ENCODE data around the gene RAE1. TPM values are rescaled to one million over a fixed set of nuclear protein-coding genes. Genes with fewer than 3 reads are reported as not detected.

RAE1 gene
- total RNA-seq (2021; ENCODE audit: unreplicated experiment) (34.5 TPM), Bru-seq, nascent RNA (percentile 87 among the genes with signal in this experiment), BruChase-seq, experiment 1, labeled RNA remaining after a 2-hour chase (percentile 79 among the genes with signal in this experiment), BruChase-seq, experiment 2, labeled RNA remaining after a 6-hour chase (percentile 71 among the genes with signal in this experiment)
- polyA plus RNA-seq (2012; ENCODE audit: insufficient read length): 30.3 TPM
- long read RNA-seq, transcript RAE1-203 (12 exons, 2,639 nt): major isoform, 89 of 116 reads
- long read RNA-seq, partial matches to known transcripts: 3 of 116 reads
- long read RNA-seq, other reads (novel, unspliced or antisense): 24 of 116 reads

- intact Hi-C loops (cut with micrococcal nuclease; ENCODE audit: unreplicated experiment): no loop called here
- H3K9me3 ChIP-seq (ENCODE audit: control insufficient read depth, insufficient read depth, low read depth, low read length): no peaks in the 10 kb centered on the region
- in situ Hi-C loops (cut with HindIII; ENCODE audit: low pct_unique_long_range_greater_than_20kb, low sequenced_read_pairs): no loop called here
- 0 out of 2 replicates have a peak, but pooled peaks have one; percentile 44 for TF ChIP-seq SIN3A (IDR thresholded peaks at IDR 0.05; ENCODE audit: borderline replicate concordance, insufficient read depth, low read depth, low read length)
- peak; percentile 81 for TF ChIP-seq POLR2AphosphoS5 (IDR thresholded peaks at IDR 0.05; ENCODE audit: low read depth, low read length)
- TF ChIP-seq TCF7L2 (IDR thresholded peaks at IDR 0.05; ENCODE audit: low read depth, low read length): no peak
- no peak for TF ChIP-seq REST (IDR thresholded peaks at IDR 0.05; ENCODE audit: insufficient read depth in 1 of 2, low read depth in 2 of 2, low read length in 1 of 2)
- TF ChIP-seq CTCF (IDR thresholded peaks at IDR 0.05): no peak
- POLR2A ChIA-PET: no interaction called here
- H3K36me3 ChIP-seq (ENCODE audit: control insufficient read depth, insufficient read depth, low read length): peaks cover 35% of the 10 kb centered on the region
- ATAC-seq (peak; percentile 92), DNase-seq (ENCODE audit: low read depth, low spot score) (peak; percentile 83)
- CTCF ChIA-PET: no interaction called here
- H3K4me3 ChIP-seq (ENCODE audit: low read depth in 2 of 2, low read length in 2 of 2): peak within 1 kb of the TSS; percentile 94 to 100
- no TSS peak for BruUV-seq (replicated peaks)
- no peaks in the 10 kb centered on the region for H3K27me3 ChIP-seq (ENCODE audit: control insufficient read depth, insufficient read depth, low read length)
- peak within 1 kb of the TSS; percentile 91 for H3K27ac ChIP-seq (ENCODE audit: low read length)
- peaks cover 8% of the 10 kb centered on the region for H3K4me1 ChIP-seq (ENCODE audit: control insufficient read depth, insufficient read depth, low read length)
Observed at GRCh38 chr20:57351042-57351783, at the start of gene RAE1. TSS of gene RAE1 (plus strand) at chr20:57351255. CDS start at chr20:57354039, 2,784 bp downstream.

- H3K27me3 ChIP-seq (ENCODE audit: control insufficient read depth, insufficient read depth, low read length): peaks cover 2% of the 10 kb centered on the region
- ATAC-seq: no peak
- no peaks in the 10 kb centered on the region for H3K36me3 ChIP-seq (ENCODE audit: control insufficient read depth, insufficient read depth, low read length)
- no peaks in the 10 kb centered on the region for H3K9me3 ChIP-seq (ENCODE audit: control insufficient read depth, insufficient read depth, low read depth, low read length)
- in situ Hi-C loops (cut with HindIII; ENCODE audit: low pct_unique_long_range_greater_than_20kb, low sequenced_read_pairs): no loop called here
- ChIA-PET CTCF (no interaction called here), POLR2A (no interaction called here)
- H3K27ac ChIP-seq (ENCODE audit: low read length): no peak overlapping the region
- no peak for DNase-seq (ENCODE audit: low read depth, low spot score)
- no peaks in the 10 kb centered on the region for H3K4me1 ChIP-seq (ENCODE audit: control insufficient read depth, insufficient read depth, low read length)
- TF ChIP-seq POLR2AphosphoS5 (IDR thresholded peaks at IDR 0.05; ENCODE audit: low read depth, low read length): no peak
- no peak for TF ChIP-seq TCF7L2 (IDR thresholded peaks at IDR 0.05; ENCODE audit: low read depth, low read length)
- no peak for TF ChIP-seq REST (IDR thresholded peaks at IDR 0.05; ENCODE audit: insufficient read depth in 1 of 2, low read depth in 2 of 2, low read length in 1 of 2)
- TF ChIP-seq SIN3A (IDR thresholded peaks at IDR 0.05; ENCODE audit: borderline replicate concordance, insufficient read depth, low read depth, low read length): no peak
- TF ChIP-seq CTCF (IDR thresholded peaks at IDR 0.05): no peak
- no TSS peak for BruUV-seq (replicated peaks)
- intact Hi-C loops (cut with micrococcal nuclease; ENCODE audit: unreplicated experiment): no loop called here
- H3K4me3 ChIP-seq (ENCODE audit: low read depth in 2 of 2, low read length in 2 of 2): no peak overlapping the region
Observed at GRCh38 chr20:57306747-57307146, 44.3 kb upstream of the RAE1 start.
